Activated CD4-positive, alpha-beta memory T cell treated with anti-CD3 and anti-CD28 coated beads, Interleukin-2, amount 10 ng/mL, durations not matched to agents 7 days and 5 days (primary cell): ENCODE results near the gene AQP11. TPM values are rescaled to one million over a fixed set of nuclear protein-coding genes. Genes with fewer than 3 reads are reported as not detected.
"Not testable (repeated sequence)": the region's sequence is repeated elsewhere in the genome, so short reads cannot be mapped to it uniquely, and the experiment has no call there.

Experiments
- CTCF ChIA-PET: fragments of 350-600 bp; sonication (Branson Sonifier 250); formaldehyde crosslinking; loops from one replicate; lab custom pipeline; 2021; ENCODE audit warnings: antibody characterized with exemption, inconsistent platforms; lab: Charles Lee
- POLR2A ChIA-PET: fragments of 350-600 bp; sonication (Branson Sonifier 250); formaldehyde crosslinking; loops from one replicate; lab custom pipeline; 2021; ENCODE audit warnings: antibody characterized with exemption; lab: Charles Lee
- DNase-seq: peaks from one replicate; pipeline ENCODE4 v3.0.0-alpha.2; 2020
- H3K27ac Mint-ChIP-seq: one replicate; pipeline ENCODE4 v1.8.0; 2021; ENCODE audit warnings: mild to moderate bottlenecking, mixed read lengths
- H3K27me3 Mint-ChIP-seq: one replicate; pipeline ENCODE4 v1.8.0; 2021; ENCODE audit warnings: mixed read lengths
- H3K36me3 Mint-ChIP-seq: one replicate; pipeline ENCODE4 v1.8.0; 2021; ENCODE audit warnings: low read depth, mixed read lengths
- H3K4me1 Mint-ChIP-seq: one replicate; pipeline ENCODE4 v1.8.0; 2021; ENCODE audit warnings: mixed read lengths
- H3K4me3 Mint-ChIP-seq: one replicate; pipeline ENCODE4 v1.8.0; 2021; ENCODE audit warnings: mild to moderate bottlenecking, mixed read lengths
- H3K9me3 Mint-ChIP-seq: one replicate; pipeline ENCODE4 v1.8.0; 2021; ENCODE audit warnings: mixed read lengths
- total RNA-seq, 2 experiments: library from RNA; stranded (reverse); gene quantifications; one replicate each; pipeline ENCODE4 v1.2.3, GENCODE V29; 2021

AQP11 gene
- total RNA-seq, 2 experiments from 2014 or later: 0.60 to 0.78 TPM

- Mint-ChIP-seq H3K27ac (no peak overlapping the region), H3K9me3 (no peaks in the 10 kb centered on the region), H3K4me3 (no peak overlapping the region), H3K27me3 (peaks cover 14% of the 10 kb centered on the region), H3K4me1 (peaks cover 5% of the 10 kb centered on the region), H3K36me3 (no peaks in the 10 kb centered on the region)
- ChIA-PET POLR2A (no interaction called here), CTCF (no interaction called here)
- no peak for DNase-seq
Observed at GRCh38 chr11:77568306-77568705, 21.4 kb upstream of the AQP11 start.

DNA sequence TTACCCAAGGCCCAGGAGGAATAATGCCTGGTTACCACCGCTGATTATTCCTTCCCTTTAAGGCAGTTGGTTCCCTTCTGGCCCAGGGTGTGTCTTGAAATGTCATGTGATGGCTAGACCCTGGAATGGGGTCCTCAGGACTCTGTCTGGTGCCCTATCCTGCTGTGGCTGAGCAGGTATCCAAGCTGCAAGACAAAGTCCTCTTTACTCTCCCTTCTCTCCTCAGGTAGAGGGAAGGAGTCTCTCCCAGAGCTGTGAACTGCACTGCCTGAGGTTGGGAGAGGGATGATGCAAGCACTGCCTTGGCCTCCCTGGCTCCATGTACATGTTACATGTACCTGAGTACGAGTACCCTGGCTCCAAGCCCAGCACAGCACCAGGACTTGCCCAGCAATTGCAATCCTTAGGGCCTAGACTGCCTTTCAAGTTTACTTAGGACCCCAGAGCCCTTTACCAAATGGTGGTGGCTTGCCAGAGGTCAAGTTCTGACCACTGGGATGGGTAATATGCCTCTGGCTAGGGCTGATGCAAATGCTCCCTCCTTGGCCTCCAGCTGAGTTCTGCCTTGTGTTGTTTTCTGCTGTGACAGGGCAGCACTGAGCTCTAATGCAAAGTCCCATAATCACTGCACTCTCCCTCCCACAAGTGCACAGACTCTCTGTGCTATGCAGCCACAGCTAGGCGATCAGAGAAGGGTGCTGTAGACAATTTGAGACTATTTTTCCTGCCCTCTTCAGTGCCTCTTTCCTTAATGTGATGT is 20.7 kb upstream of the AQP11 start:
- ChIA-PET CTCF (no interaction called here), POLR2A (no interaction called here)
- Mint-ChIP-seq H3K36me3 (no peaks in the 10 kb centered on the region), H3K27ac (no peak overlapping the region), H3K4me1 (peaks cover 5% of the 10 kb centered on the region), H3K4me3 (no peak overlapping the region), H3K27me3 (peaks cover 9% of the 10 kb centered on the region), H3K9me3 (no peaks in the 10 kb centered on the region)
- no peak for DNase-seq

- ChIA-PET CTCF (no interaction called here), POLR2A (no interaction called here)
- H3K27ac Mint-ChIP-seq: no peak overlapping the region
Observed at GRCh38 chr11:77569676-77570070, 20.1 kb upstream of the AQP11 start.

GRCh38 chr11:77570896-77571295 is 18.9 kb upstream of the AQP11 start:
- H3K9me3 Mint-ChIP-seq, H3K36me3 Mint-ChIP-seq, H3K27ac Mint-ChIP-seq, H3K27me3 Mint-ChIP-seq, POLR2A ChIA-PET, H3K4me1 Mint-ChIP-seq, DNase-seq, CTCF ChIA-PET, H3K4me3 Mint-ChIP-seq: not testable (repeated sequence)

More at GRCh38 chr11:77569676-77570070, 20.1 kb upstream of the AQP11 start:
- H3K27me3 Mint-ChIP-seq: peaks cover 4% of the 10 kb centered on the region
- H3K36me3 Mint-ChIP-seq: no peaks in the 10 kb centered on the region
- no peak for DNase-seq
- H3K9me3 Mint-ChIP-seq: no peaks in the 10 kb centered on the region
- H3K4me1 Mint-ChIP-seq: peaks cover 5% of the 10 kb centered on the region
- no peak overlapping the region for H3K4me3 Mint-ChIP-seq

DNA sequence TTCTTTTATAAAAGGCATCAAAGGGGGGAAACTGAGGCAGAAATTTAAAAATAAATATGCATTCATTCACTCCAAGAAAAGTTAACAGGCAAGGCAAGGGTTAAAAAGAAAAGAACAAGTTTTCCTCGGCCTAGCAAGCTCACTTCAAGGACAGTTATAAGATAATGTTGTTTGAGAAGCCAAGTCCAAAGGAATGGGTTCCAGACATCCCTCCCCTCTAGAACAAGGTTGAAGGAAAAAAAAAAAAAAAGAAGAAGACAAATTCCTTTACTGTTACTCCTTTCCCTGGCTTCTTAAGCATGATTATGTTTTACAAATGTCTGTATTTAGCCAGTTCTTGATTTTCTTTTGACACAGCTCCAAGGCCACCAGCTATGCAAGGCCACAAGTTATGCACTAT is 14.3 kb upstream of the AQP11 start:
- CTCF ChIA-PET, H3K27me3 Mint-ChIP-seq, POLR2A ChIA-PET: not testable (repeated sequence)

GRCh38 chr11:77580712-77581337 is 8.9 kb upstream of the AQP11 start:
- Mint-ChIP-seq H3K4me3 (no peak overlapping the region), H3K9me3 (peaks cover 11% of the 10 kb centered on the region), H3K27me3 (no peaks in the 10 kb centered on the region), H3K27ac (no peak overlapping the region), H3K36me3 (peaks cover 7% of the 10 kb centered on the region), H3K4me1 (no peaks in the 10 kb centered on the region)
- POLR2A ChIA-PET: interaction anchor here (1.3 kb wide), 1 partner anchor 9 kb away, joined by 3 read pairs; the partner anchor contains the start of gene AQP11
- CTCF ChIA-PET: no interaction called here
- no peak for DNase-seq

More for the DNA sequence above, 14.3 kb upstream of the AQP11 start:
- DNase-seq, H3K4me1 Mint-ChIP-seq, H3K27ac Mint-ChIP-seq, H3K4me3 Mint-ChIP-seq, H3K36me3 Mint-ChIP-seq, H3K9me3 Mint-ChIP-seq: not testable (repeated sequence)

DNA sequence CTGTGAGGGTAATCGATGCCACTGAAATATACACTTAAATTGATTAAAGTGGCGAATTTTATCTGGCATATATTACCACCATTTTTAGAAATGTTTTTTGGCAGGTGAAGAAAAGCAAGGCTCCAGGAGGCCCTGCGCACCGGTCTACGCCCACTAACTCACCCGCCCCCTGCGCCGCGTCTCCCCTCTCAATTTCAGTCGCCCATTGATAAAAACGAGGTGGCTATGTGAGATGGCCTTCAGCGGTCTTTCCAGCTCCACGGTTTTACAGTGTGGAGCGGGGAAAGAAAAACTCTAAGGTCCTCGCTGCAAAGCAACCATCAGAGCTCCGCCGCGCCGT is 602 bp upstream of the AQP11 start:
- ChIA-PET CTCF (no interaction called here), POLR2A (interaction anchor here (1.4 kb wide), 1 partner anchor 13 kb away, joined by 7 read pairs; no protein-coding TSS in a partner anchor)
- Mint-ChIP-seq H3K27me3 (no peaks in the 10 kb centered on the region), H3K36me3 (no peaks in the 10 kb centered on the region), H3K4me1 (peaks cover 25% of the 10 kb centered on the region), H3K9me3 (no peaks in the 10 kb centered on the region), H3K27ac (no peak overlapping the region), H3K4me3 (peak overlapping the region; percentile 78)
- no peak for DNase-seq

DNA sequence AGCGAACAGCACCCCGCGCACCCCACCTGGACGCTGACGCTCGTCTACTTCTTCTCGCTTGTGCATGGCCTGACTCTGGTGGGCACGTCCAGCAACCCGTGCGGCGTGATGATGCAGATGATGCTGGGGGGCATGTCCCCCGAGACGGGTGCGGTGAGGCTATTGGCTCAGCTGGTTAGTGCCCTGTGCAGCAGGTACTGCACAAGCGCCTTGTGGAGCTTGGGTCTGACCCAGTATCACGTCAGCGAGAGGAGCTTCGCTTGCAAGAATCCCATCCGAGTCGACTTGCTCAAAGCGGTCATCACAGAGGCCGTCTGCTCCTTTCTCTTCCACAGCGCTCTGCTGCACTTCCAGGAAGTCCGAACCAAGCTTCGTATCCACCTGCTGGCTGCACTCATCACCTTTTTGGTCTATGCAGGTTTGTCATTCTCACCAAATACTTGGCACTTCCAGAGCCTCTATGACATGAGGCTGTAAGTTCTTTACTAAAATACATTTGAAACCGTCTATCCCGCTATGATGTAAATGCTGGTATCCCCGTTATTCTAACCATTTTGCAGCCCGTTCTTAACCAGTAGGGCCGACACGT is 535 bp downstream of the AQP11 start:
- Mint-ChIP-seq H3K9me3 (no peaks in the 10 kb centered on the region), H3K27ac (peak overlapping the region; percentile 27), H3K27me3 (no peaks in the 10 kb centered on the region), H3K4me1 (peaks cover 25% of the 10 kb centered on the region), H3K36me3 (no peaks in the 10 kb centered on the region), H3K4me3 (peak overlapping the region; percentile 75)
- ChIA-PET POLR2A (interaction anchor here (0.7 to 1.4 kb wide), 3 partner anchors 10 to 28 kb away, joined by 3 to 7 read pairs (median 3); no protein-coding TSS in a partner anchor), CTCF (interaction anchor here (0.8 to 1.1 kb wide), 2 partner anchors 28 to 44 kb away, joined by 4 to 7 read pairs; no protein-coding TSS in a partner anchor)
- DNase-seq: peak; percentile 25

DNA sequence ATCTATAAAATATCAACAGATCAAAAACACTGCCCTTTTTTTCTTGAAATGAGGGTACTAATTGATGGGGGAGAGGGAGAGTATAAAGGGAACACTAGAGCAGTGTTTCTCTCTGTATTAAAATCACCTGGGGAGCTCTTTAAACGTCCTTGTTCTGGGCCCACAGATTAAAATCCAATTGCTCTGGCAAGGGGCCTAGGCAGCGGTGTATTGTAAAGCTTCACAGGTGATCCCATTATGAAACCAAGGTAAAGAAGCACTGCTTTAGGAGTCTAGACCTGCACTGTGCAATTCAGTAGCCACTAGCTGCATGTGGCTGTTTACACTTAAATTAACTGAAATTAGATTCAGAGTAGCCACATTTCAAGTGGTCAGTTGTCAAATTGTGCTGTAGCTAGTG is 3.0 kb downstream of the AQP11 start:
- no peak for DNase-seq
- no peak overlapping the region for H3K4me3 Mint-ChIP-seq
- ChIA-PET CTCF (interaction anchor here (1.3 kb wide), 1 partner anchor 9 kb away, joined by 4 read pairs; no protein-coding TSS in a partner anchor), POLR2A (interaction anchor here (1.4 kb wide), 1 partner anchor 42 kb away, joined by 3 read pairs; no protein-coding TSS in a partner anchor)
- no peaks in the 10 kb centered on the region for H3K27me3 Mint-ChIP-seq
- H3K4me1 Mint-ChIP-seq: peaks cover 25% of the 10 kb centered on the region
- no peak overlapping the region for H3K27ac Mint-ChIP-seq
- H3K9me3 Mint-ChIP-seq: no peaks in the 10 kb centered on the region
- H3K36me3 Mint-ChIP-seq: no peaks in the 10 kb centered on the region

DNA sequence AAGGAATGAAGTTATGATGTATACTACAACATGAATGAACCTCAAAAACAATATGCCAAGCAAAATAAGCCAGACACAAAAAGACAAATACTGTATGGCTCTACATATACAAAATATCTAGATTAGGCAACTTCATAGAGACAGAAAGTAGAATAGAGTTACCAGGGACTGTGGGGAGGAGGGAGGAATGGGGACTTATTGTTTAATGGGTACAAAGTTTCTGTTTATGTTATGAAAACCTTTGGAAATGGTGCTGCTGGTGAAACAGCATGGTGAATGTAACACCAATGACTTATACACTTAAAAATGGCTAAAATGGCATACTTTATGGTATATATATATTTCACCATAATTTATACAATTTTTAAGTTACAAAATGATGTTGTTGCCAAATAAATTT is 4.1 kb downstream of the AQP11 start:
- ChIA-PET CTCF (interaction anchor here (0.6 kb wide), 1 partner anchor 1480 kb away, joined by 3 read pairs; no protein-coding TSS in a partner anchor), POLR2A (no interaction called here)
- H3K4me3 Mint-ChIP-seq: no peak overlapping the region
- no peaks in the 10 kb centered on the region for H3K36me3 Mint-ChIP-seq
- peaks cover 21% of the 10 kb centered on the region for H3K4me1 Mint-ChIP-seq
- H3K9me3 Mint-ChIP-seq: no peaks in the 10 kb centered on the region
- H3K27ac Mint-ChIP-seq: no peak overlapping the region
- H3K27me3 Mint-ChIP-seq: no peaks in the 10 kb centered on the region
- DNase-seq: no peak

DNA sequence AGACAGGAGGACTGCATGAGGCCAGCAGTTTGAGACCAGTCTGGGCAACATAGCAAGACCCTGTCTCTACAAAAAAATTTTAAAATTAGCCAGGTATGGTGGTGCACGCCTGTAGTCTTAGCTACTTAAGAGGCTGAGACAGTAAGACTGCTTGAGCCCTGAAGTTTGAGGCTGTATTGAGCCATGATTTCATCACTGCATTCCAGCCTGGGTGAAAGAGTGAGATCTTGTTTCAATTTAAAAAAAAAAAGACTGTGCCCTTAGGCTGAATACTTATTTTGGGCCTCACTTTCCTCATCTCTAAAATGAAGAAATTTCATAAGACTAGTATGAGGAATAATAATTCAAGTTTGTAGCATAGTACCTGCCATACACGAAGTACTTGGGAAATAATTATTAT is 6.9 kb downstream of the AQP11 start:
- H3K27ac Mint-ChIP-seq: no peak overlapping the region
- H3K4me3 Mint-ChIP-seq: no peak overlapping the region
- H3K36me3 Mint-ChIP-seq: no peaks in the 10 kb centered on the region
- H3K9me3 Mint-ChIP-seq: no peaks in the 10 kb centered on the region
- H3K4me1 Mint-ChIP-seq: no peaks in the 10 kb centered on the region
- no peaks in the 10 kb centered on the region for H3K27me3 Mint-ChIP-seq
- POLR2A ChIA-PET: no interaction called here
- DNase-seq: no peak
- CTCF ChIA-PET: no interaction called here

- ChIA-PET POLR2A (no interaction called here), CTCF (interaction anchor here (0.6 kb wide), 1 partner anchor 118 kb away, joined by 4 read pairs; no protein-coding TSS in a partner anchor)
- no peaks in the 10 kb centered on the region for H3K27me3 Mint-ChIP-seq
- no peaks in the 10 kb centered on the region for H3K9me3 Mint-ChIP-seq
- no peaks in the 10 kb centered on the region for H3K36me3 Mint-ChIP-seq
- no peaks in the 10 kb centered on the region for H3K4me1 Mint-ChIP-seq
- H3K27ac Mint-ChIP-seq: no peak overlapping the region
- DNase-seq: no peak
- no peak overlapping the region for H3K4me3 Mint-ChIP-seq
Observed at GRCh38 chr11:77598195-77598594, 8.4 kb downstream of the AQP11 start.
